ENCODE results near the gene MMEL1. TPM values are rescaled to one million over a fixed set of nuclear protein-coding genes. Genes with fewer than 3 reads are reported as not detected.
"Not testable (repeated sequence)": the region's sequence is repeated elsewhere in the genome, so short reads cannot be mapped to it uniquely, and the experiment has no call there.

MMEL1 gene
- total RNA-seq, 1 experiment from 2014 or later, result not detected

GRCh38 chr1:2591581-2592261 lies 41.1 kb downstream of the MMEL1 start:
- DNase-seq (ENCODE audit: low read depth), result no peak

DNA sequence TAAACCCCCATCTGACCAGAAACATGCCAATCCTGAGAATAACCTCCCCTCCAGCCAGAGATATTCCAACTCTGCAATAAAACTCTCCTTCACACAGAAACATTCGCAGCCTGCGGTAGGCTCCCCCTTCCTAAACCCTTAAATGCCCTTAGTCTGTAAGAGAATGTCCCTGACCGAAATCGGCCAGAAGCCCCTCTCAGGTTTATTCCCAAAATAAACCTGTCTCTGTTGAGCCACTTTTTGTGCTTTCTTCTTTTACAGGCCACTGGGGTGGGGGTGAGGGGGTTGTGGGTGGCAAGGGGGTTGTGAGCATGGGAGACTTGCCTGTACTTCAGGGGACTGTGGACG lies 41.6 kb downstream of the MMEL1 start:
- DNase-seq (ENCODE audit: low read depth), result no peak

DNA sequence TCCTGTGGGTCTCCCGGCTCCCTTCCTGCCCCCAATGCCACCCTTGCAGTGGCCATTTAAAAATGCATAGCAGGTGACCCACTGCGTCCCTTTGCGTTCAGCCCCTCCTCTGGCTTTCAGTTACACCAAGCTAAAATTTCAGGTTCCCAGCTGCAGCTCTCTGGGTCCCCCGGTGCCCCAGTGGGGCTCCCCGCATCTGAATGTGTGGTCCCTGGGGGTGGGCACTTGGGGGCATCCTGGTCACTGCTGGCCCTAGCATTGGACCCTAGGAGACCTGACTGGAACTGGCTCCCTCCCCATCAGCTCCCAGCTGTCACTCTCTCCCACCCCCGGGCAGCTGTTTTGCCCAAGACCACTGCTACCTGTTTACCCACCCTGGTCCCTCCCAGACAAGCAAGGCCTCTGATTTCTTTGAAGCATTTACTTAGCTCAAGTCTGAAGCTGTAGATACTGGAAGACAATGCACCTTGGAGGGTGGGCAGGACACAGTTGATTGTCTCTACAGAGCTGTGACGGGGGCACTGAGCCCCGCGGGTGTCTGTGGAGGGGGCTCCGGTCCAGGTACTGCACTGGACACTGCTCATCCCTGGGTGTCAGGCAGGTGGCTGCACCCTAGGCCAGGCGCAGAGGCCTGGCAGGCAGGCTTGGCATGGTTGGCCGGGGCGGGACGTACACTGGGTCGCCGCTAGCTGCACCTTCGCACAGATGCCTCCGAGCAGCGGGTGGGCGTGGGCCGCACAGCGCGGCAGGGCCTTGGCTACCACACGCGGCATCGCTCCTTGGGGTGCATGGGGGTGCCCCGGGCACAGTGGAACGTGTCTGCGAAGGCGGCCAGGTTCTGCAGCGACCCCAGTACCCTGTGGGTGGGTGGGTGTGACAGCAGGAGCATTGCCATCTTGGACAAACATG lies 42.3 kb downstream of the MMEL1 start:
- DNase-seq (ENCODE audit: low read depth), result no peak

- no peak for DNase-seq (ENCODE audit: low read depth)
These were observed 43.2 kb downstream of the MMEL1 start for GRCh38 chr1:2589431-2590232.

- DNase-seq (ENCODE audit: low read depth), result no peak
These were observed 44.0 kb downstream of the MMEL1 start for GRCh38 chr1:2588661-2589430.

DNA sequence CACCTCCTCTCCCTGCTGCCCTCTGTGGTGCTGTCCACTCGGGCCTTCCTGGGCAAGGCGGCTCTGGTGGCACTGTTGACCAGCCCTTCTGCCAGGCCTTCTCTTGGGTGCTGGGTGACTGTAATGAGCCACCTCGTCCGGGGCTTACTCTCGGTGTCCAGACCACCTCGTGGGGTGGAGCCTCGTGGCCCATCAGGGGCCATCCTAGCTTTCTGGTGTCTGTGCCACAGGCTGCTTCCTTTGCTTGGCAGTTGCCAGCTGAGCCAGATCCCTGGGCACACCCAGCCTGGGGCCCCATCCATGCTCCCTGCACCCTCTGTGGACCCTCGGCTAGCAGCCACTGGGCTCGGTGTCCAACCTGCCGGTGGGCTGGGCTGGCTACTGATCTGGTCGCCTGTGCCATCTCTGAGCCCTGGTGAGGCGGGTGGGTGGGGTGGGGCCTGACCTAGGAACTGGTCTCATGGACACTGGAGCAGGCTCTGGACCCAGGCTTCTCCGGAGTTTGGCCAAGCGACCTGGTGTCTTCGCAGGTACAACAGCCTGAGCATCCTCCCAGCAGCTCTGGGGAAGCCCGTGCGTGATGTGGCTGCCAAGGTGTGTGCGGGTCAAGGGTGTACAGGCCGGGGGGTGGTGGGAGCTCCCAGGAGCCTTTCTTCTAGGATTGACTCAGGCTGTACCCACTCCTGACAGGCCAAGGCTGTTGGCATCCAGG lies 44.8 kb downstream of the MMEL1 start:
- no peak for DNase-seq (ENCODE audit: low read depth)

- DNase-seq (ENCODE audit: low read depth), result peak; percentile 50
These were observed 45.6 kb downstream of the MMEL1 start for GRCh38 chr1:2587071-2587859.

- peak; percentile 99 for DNase-seq (ENCODE audit: low read depth)
These were observed 46.4 kb downstream of the MMEL1 start, which contains the start of gene PRXL2B for GRCh38 chr1:2586154-2587070. Gene PRXL2B, plus strand, starts transcription at chr1:2586777. Its CDS starts 109 bp downstream, at chr1:2586886.

- DNase-seq (ENCODE audit: low read depth), result peak; percentile 69
These were observed 47.3 kb downstream of the MMEL1 start for GRCh38 chr1:2585318-2586092.

DNA sequence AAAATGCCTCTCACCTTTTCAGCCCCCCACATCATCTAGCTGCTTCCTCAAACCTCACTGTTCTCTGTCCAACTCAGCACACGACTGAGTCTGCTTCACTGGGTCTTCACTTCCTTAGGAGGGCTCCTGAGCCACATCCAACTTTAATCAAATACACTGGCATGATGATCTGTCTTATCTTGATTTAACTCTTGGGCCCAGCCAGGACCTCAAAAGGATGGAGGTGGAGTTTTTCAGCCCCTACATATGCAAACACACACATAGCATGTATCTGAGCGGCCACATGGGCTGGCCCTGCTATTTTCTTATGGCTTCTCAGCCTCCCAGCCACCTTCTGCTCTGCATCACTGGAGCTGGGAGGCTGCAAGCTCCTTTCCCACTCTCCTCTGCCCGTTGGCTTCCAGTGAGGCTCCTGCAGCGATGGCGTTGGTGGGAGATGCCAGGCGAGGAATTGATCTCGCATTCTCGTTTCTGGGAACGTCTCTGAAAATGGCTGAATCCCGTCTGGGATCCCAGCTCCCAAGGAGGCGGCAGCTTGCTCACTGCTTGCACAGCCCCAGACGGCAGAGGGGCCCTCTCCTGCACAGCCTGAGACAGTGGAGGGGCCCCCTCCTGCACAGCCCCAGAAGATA lies 48.0 kb downstream of the MMEL1 start:
- no peak for DNase-seq (ENCODE audit: low read depth)

DNA sequence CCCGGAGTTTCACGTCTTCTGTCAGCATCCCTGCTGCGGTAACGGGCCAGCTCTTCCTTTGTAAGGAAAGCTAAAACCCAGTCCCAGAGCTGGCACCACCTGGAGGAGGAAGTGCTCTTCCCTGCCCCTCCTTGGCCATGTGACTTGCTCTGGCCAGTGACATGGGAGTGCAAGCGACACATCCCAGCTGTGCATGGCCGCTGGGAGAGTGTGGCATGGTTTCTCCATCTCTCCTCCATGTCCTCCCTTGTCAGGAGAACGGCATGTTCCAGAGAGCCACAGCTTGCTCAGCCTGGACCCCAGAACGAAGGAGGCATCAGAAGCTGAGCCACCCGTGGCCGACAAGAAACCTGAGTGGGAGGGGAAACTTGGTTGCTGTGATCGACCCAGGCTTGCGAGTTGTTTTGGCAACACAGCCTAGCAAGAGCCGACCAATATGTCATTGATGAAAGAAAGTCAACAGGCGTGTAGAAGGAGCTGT lies 48.9 kb downstream of the MMEL1 start:
- peak; percentile 41 for DNase-seq (ENCODE audit: low read depth)

GRCh38 chr1:2583331-2583791 lies 49.5 kb downstream of the MMEL1 start:
- no peak for DNase-seq (ENCODE audit: low read depth)

GRCh38 chr1:2582391-2582790 lies 50.4 kb downstream of the MMEL1 start:
- peak; percentile 35 for DNase-seq (ENCODE audit: low read depth)

DNA sequence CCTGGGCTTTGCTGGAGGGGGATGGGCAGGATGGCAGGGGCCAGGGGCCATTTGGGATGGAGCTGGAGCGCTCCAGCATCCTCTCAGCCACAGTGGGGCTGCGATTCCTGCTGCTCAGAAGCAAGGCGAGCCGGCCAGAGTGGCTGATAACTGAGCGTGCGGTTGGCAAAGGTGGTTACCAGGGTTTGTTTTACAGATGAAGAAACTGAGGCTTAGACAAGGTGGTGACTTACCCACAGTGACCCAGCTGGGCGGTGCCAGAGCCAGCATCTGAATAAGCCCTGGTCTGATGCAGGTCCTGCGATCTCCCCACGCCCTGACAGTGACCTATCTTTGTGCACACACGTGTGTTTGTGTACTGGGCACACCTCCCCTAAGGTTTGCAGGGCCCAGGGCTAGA lies 52.1 kb downstream of the MMEL1 start:
- no peak for DNase-seq (ENCODE audit: low read depth)

DNA sequence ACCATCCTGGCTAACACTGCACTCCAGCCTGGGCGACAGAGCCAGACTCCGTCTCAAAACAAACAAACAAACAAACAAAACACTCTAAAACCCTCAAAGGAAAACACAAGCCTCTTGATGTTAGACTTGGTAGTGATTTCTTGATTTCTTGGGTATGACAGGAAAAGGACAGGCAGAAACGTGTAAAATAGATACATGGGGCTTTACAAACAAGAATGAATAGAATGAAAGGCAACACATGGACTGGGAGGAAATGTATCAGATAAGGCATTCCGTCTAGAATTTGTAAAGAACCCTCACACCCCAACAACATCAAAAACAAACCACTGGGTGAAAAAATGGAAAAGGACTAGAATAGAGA lies 54.1 kb downstream of the MMEL1 start:
- no peak for DNase-seq (ENCODE audit: low read depth)

GRCh38 chr1:2577565-2578075 lies 55.2 kb downstream of the MMEL1 start:
- DNase-seq (ENCODE audit: low read depth), result not testable (repeated sequence)

Data from Daoy (cell line).